HL-60/S4 treated with retinoic acid at 250 ng/mL for 4 days and 3 days (cell line): ENCODE data around the gene CASKIN2.
"Not testable (repeated sequence)": the region's sequence is repeated elsewhere in the genome, so short reads cannot be mapped to it uniquely, and the experiment has no call there.

Experiments
- in situ Hi-C: fragments of 300-500 bp; cut with MboI; formaldehyde crosslinking; loops from 2 replicates; pipeline ENCODE4 v1.7.0; 2022; ENCODE audit warnings: low sequenced_read_pairs

The CASKIN2 gene

DNA sequence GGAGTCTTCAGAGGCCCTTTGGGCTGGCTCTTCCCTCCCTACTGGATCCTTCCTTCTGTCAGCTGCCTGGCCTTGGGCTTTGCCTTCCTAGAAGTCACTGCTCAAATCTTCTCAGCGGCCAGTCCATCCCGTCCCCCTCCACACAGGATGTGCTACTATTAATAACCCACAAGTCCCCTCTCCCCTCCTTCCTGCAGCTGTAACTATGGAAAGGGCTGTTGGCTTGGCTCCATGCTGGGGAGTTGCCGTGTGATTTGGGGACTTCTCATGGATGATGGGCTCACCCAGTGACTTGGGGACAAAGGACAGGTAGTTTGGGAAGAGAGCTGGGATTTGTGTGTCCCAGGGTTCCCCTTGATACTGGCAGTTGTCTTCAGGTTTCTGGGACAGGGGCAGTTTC lies 39.5 kb downstream of the CASKIN2 start:
- in situ Hi-C loops = no loop called here

DNA sequence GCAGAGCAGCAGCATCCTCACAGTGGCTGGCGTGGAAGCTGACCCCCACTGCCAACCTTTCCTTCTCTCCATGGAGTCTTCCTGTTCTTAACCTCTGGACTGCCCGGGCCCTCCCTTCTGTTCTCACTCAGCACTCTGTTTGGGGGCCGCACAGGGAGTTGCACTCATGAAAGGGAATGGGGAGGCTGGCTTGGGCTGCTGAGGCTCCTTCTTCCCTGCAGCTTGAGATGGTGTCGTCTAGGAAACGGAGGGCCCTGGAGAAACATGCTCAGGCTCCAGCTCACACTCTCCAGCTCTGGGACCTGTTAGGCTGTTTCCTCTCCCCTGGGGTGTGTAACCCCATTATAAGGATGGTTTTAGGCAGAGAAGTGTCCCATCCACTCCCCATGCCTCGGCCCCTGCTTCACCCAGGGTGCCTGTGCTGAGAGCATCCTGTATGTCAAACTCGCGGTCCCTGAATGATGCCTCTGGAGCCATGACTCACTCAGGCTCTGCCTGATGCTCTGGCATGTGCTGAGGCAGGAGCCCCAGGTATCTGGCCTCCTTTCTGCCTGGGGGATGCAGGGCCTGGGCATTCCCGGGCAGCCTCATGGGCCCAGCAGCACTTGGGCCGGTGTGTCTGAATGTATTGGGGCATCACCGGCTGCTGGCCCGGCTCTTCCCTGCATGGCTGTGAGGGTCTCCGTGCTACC lies 40.0 kb downstream of the CASKIN2 start:
- in situ Hi-C loops = no loop called here

- in situ Hi-C loops = no loop called here
These were observed 40.6 kb downstream of the CASKIN2 start for GRCh38 chr17:75474736-75475135.

- in situ Hi-C loops = no loop called here
These were observed 42.1 kb downstream of the CASKIN2 start for GRCh38 chr17:75473246-75473645.

DNA sequence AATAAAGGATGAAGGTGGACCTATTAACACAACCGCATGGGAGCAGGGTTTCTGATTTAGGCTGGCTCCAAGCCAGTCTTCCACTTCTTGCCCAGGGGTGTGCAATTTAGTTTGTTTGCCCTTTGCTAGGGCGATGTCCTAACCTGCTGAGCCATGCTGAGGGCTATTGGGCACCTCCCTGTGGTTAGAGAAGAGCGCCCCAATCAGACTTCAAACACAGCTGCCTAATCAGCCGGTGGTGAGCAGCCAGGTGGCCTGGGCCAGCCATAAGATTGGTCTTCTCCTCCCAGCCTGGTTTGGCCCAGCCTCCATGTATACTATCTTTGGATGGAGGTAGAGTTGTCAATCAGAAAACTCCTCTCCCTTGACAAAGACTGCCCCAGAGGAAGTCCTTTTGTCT lies 43.2 kb downstream of the CASKIN2 start:
- in situ Hi-C loops = no loop called here

DNA sequence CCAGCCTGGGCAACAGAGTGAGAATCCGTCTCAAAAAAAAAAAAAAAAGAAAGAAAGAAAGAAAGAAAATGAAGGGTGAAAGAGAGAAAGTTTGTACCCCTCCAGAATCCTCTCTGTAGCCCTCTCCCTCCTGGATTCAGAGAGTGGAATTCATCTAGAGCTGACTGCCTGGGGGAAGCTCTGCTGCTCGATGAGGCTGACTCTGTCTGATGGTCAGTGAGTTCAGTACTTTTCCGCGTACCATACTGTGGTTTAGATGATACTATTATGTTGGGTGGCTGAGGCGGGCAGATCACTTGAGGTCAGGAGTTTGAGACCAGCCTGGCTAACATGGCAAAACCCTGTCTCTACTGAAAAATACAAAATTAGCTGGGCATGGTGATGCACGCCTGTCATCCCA lies 44.1 kb downstream of the CASKIN2 start:
- in situ Hi-C loops = no loop called here

DNA sequence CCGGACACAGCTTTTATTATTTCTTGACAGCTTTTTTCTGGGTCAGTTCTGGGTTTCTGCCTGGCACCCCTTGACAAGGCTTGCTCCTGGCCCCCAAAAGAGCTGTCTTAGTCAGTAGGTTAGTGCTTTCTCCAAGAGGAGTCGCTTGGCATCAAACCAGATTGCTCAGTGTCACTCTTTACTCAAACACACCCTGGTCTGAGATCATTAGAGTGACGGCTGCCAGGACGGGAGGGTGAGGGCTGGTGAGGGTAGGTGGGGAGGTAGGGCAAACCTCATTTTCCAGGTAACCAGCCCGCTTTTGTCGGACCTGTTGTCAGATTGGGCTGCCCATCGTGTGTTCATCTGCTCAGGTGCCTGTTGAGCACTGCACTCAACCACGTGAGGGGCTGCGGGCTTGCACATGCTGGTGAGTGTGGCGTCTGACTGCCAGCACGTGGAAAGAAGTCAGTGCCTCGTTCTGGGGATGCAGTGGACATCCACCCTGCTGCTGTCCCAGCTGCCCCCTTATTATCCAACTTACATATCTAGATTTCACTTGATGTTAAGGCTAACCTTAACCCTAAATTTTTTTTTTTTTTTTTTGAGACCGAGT lies 46.5 kb downstream of the CASKIN2 start:
- in situ Hi-C loops = no loop called here

DNA sequence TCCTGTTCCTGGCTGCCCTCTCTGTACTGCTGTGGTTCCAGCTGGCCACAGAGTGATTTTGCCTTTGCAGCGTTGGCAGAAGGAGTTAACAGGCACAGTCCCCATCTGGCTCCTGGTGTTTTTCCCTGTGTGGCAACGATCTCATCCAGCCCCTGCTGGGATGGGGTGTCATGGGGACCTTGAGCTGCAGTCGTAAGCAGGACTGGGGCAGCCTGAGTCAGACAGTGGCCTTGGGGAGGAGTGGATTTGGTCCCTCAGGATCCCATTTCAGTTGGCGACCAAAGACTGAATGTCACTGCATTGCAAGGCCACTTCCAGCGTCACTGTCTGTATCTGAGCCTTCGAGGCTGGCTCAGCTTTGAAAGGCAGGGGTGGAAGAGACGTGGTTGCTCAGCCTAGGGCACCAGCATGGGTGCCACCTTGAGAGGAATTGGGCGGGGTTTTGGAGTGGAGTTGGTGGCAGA lies 47.0 kb downstream of the CASKIN2 start:
- in situ Hi-C loops = no loop called here

DNA sequence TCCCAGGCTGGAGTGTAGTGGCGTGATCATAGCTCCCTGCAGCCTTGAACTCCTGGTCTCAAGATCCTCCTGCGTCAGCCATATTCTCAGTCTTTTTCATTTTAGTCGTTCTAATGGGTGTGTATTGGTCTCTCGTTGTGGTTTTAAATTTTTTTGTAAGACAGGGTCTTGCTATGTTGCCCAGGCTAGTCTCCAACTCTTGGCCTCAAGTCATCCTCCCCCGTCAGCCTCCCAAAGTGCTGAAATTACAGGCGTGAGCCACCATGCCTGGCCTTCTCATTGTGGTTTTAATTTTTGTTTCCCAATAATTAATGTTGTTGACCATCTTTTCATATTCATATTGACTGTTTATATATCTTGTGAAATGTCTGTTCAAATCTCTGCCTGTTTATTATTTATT lies 50.3 kb downstream of the CASKIN2 start:
- in situ Hi-C loops = no loop called here

GRCh38 chr17:75463603-75464002 lies 51.7 kb downstream of the CASKIN2 start:
- in situ Hi-C loops = no loop called here

DNA sequence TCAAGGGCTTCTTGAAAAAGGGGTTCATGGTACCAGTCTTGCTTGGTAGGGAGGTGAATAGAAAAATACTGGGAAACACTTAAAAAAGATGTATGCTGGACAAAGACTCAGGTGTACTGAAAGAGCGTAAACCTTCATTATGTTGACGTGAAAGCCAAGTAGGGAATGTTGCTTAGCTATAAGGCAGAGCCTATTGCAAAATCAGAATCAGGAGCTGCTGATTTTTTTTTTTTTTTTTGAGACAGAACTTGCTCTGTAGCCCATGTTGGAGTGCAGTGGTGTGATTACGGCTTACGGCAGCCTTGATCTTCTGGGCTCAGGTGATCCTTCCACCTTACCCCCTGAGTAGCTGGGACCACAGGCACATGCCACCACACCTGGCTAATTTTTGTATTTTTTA lies 55.0 kb downstream of the CASKIN2 start:
- in situ Hi-C loops = no loop called here

DNA sequence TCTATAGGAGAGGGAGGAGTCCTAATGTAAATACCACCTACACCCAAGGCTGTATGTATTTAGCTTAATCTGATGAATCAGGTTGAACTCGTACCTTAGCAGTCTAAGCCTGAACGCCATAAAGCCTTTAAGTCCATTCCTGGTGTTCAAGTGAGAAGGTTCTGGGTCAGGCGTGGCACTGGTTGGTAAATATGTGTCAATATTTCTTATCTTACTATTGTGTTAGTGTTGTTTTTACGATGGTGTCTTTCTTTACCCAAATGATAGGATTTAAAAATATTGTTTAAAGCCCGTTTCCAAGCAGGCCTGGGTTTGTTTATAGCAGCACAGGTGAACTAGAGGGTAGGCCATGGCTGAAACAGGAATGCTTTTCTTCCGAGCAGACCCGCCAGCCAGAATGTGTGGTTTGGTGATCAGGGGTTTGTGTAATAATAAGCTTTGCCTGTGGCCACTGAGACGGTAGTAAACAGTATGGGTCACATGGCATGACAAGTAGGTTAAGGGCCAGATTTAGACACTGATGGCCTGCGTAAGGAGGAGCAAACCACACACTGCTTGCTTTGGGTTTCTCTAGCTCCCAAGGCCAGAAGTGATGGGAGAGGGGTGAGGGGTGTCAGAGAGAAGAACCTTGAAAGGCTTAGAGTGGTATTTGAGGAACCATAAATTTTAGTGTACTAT lies 55.6 kb downstream of the CASKIN2 start:
- in situ Hi-C loops = no loop called here

- in situ Hi-C loops = no loop called here
These were observed 56.1 kb downstream of the CASKIN2 start for GRCh38 chr17:75459246-75459589.

DNA sequence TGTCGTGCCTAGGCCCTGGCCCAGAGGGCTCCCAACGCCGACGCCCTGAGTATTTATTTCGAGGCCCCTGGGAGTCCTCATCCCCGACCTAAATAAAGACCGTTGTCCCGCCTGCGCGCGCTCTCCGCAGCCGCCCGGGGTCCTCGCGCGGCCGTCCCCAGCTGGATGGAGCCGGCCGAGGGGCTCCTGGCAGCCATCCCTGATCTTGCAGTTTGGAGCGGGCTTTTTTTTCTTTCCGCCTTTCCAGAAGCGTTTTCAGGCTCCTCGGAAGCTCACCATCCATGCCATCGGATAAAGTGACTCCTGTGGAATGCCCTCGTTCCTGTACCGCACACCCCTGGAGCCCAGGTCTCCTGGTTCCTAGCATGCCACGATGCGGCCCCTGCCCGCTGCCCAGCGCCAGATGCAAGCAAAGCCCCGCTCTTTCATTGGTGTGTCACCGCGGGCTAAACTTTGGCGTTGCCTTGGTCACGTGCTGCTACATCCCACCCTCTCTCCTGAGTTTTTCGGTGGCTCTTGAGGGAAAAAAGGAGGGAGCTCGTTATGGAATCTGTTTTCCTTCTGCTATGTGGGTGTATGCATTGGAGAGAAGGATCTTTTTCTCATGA lies 58.2 kb downstream of the CASKIN2 start:
- in situ Hi-C loops = no loop called here

GRCh38 chr17:75456417-75457046 lies 58.8 kb downstream of the CASKIN2 start, which contains the start of gene TMEM94:
Gene TMEM94 (plus strand): TSS chr17:75456635. CDS start chr17:75471906, 15,271 bp downstream.
- in situ Hi-C loops = no loop called here

- in situ Hi-C loops = no loop called here
These were observed 59.3 kb downstream of the CASKIN2 start for GRCh38 chr17:75456039-75456416.

GRCh38 chr17:75454672-75455071 lies 60.7 kb downstream of the CASKIN2 start:
- in situ Hi-C loops = not testable (repeated sequence)

DNA sequence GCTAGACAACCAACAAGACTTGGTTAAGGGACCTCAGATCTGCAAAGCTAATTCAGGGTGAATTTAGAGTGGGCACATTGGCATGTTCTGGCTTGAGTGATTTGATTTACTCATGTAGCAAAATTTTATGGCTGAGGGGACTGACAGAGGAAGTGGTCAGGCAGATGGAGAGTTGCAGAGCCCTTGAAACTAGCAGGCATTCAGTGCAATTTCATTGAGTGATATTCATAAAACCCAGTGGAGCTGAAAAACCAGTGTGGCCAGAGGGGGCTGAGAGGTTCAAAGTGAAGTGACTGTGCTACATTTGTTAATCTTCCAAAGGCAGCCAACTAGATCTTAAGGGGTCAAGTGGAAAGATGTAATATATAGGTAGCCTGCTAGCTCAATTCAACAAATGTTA lies 61.1 kb downstream of the CASKIN2 start:
- in situ Hi-C loops = no loop called here

DNA sequence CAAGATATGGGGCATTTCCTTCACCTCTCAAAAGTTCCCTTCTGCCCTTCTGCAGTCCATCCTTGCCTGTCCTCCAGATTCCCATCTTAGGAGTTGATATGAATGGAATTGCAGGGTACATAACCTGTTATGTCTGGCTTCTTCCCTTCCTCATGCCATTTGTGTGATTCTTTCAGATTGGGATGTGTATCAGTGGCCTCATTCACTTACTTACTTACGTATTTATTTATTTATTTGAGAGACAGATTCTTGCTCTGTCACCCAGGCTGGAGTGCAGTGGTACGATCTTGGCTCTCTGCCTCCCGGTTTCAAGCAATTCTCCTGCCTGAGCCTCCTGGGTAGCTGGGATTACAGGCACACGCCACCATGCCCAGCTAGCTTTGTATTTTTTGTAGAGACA lies 65.1 kb downstream of the CASKIN2 start:
- in situ Hi-C loops = no loop called here
